AG04450 (cell line): ENCODE results near the gene STX16. TPM values are rescaled to one million over a fixed set of nuclear protein-coding genes. Genes with fewer than 3 reads are reported as not detected.

Experiments used
- CTCF ChIA-PET: fragments of 300-600, 350-600 bp; formaldehyde crosslinking; extraction: SDS; loops from one replicate; lab custom pipeline; 2022; ENCODE audit warnings: antibody characterized with exemption, inconsistent platforms; lab: Charles Lee
- POLR2A ChIA-PET: fragments of 350-600 bp; formaldehyde crosslinking; extraction: SDS; loops from one replicate; lab custom pipeline; 2021; ENCODE audit warnings: antibody characterized with exemption, inconsistent platforms; lab: Yijun Ruan, JAX
- DNase-seq: peaks from one replicate; pipeline ENCODE4 v3.0.0-alpha.2; 2011; ENCODE audit warnings: low read depth, low spot score
- H3K27ac ChIP-seq: one replicate; pipeline ENCODE4 v1.5.1; 2012; ENCODE audit warnings: low read depth, low read length, control low read depth
- H3K27me3 ChIP-seq: one replicate; pipeline ENCODE4 v1.6.0; 2012; ENCODE audit warnings: low read length; ENCODE audit not compliant: control insufficient read depth, insufficient read depth
- H3K4me3 ChIP-seq: 2 replicates; pipeline ENCODE4 v1.5.1; 2011; ENCODE audit warnings: mild to moderate bottlenecking, low read depth, low read length, control low read depth
- H3K9me3 ChIP-seq: 2 replicates; pipeline ENCODE4 v1.5.1; 2012; ENCODE audit warnings: low read length; ENCODE audit not compliant: control insufficient read depth, insufficient read depth
- polyA plus RNA-seq: library from polyadenylated mRNA; depleted of rRNA; stranded (reverse); fragments of >200 nt; gene quantifications from 2 replicates; pipeline ENCODE4 v1.2.3, GENCODE V29; 2011
- TF ChIP-seq, protein P1 (sequence below): IDR thresholded peaks from 2 replicates; pipeline ENCODE4 v1.5.1; 2011; ENCODE audit warnings: low read depth, low read length, control low read depth, inconsistent platforms

Gene STX16
- polyA plus RNA-seq, 1 experiment: 51.9 TPM

DNA sequence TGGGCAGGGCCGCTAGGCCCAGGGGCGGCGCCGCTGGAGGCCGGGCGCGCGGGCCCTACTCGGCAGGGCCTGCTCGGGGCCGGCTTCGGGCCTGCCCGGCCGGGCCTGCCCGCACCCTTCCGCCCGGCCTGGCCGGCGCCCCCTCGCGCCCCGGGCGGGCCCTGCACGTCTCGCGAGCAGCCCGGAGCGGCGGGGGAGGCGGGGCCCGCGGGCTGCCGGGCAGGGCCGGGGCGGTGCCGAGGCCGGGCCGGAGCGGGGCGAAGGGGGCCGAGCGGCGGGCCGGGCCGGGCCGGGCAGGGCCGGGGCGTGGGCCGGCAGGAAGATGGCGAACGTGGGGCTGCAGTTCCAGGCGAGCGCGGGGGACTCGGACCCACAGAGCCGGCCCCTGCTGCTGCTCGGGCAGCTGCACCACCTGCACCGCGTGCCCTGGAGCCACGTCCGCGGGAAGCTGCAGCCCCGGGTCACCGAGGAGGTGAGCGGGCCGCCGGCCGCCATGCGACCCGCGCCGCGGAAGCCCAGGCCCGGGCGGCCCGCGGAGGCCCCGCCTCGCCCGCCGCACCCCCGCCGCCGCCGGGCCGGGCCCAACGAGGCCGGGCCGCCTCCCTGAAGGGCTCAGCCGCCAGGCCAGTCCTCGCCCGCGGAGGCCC is 41.6 kb downstream of the STX16 start, which contains the start of gene NPEPL1:
Gene NPEPL1 (plus strand): TSS at position 222 of the 647 bp plus-strand sequence. CDS start 101 bp downstream, at position 323.
- peak within 1 kb of the TSS; percentile 55 for H3K4me3 ChIP-seq
- TF ChIP-seq, protein P1, sequence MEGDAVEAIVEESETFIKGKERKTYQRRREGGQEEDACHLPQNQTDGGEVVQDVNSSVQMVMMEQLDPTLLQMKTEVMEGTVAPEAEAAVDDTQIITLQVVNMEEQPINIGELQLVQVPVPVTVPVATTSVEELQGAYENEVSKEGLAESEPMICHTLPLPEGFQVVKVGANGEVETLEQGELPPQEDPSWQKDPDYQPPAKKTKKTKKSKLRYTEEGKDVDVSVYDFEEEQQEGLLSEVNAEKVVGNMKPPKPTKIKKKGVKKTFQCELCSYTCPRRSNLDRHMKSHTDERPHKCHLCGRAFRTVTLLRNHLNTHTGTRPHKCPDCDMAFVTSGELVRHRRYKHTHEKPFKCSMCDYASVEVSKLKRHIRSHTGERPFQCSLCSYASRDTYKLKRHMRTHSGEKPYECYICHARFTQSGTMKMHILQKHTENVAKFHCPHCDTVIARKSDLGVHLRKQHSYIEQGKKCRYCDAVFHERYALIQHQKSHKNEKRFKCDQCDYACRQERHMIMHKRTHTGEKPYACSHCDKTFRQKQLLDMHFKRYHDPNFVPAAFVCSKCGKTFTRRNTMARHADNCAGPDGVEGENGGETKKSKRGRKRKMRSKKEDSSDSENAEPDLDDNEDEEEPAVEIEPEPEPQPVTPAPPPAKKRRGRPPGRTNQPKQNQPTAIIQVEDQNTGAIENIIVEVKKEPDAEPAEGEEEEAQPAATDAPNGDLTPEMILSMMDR: no peak
- H3K27ac ChIP-seq: peak within 1 kb of the TSS; percentile 31
- DNase-seq: no peak
- POLR2A ChIA-PET: interaction anchor here (1.0 kb wide), 1 partner anchor 41 kb away, joined by 5 read pairs; the partner anchor contains the start of gene STX16
- peaks cover 6% of the 10 kb centered on the region; the same call in 1 of the 2 replicates for H3K9me3 ChIP-seq
- CTCF ChIA-PET: interaction anchor here (0.7 to 1.1 kb wide), 2 partner anchors 11 to 463 kb away, joined by 3 to 6 read pairs; no protein-coding TSS in a partner anchor
- H3K27me3 ChIP-seq: no peaks in the 10 kb centered on the region

DNA sequence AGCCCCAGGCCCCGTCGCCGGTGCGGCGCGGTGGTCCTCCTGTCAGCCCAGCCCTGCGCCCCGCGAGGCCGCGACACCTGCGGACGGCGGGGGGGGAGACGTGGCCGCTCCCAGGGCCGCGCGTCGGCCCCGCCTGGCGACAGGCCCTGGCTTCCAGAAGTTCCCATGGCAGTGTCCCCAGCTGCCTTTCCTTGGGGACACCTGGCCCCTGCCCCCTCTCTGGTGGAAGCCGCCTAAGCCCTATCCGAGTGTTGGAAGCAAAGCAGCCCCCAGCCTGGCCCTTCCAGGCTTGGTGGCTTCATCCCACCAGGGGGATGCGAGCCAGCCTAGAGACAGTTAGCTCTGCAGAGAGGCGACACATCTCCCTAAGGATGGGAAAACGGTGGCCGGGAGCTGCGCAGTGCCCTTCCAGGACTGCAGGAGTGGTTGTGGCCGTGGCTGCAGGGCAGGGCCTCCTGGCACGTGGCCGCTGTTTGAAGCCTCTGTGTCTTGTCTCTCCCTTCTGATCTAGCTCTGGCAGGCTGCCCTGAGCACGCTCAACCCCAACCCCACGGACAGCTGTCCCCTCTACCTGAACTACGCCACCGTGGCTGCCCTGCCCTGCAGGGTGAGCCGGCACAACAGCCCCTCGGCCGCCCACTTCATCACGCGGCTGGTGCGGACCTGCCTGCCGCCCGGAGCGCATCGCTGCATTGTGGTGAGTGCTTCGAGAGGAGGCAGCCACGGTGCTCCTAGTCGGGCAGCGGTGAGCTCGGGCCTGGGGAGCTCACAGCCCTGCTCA is 42.3 kb downstream of the STX16 start:
- H3K4me3 ChIP-seq: peak overlapping the region; percentile 55
- DNase-seq: no peak
- H3K9me3 ChIP-seq: peaks cover 6% of the 10 kb centered on the region; the same call in 1 of the 2 replicates
- ChIA-PET POLR2A (interaction anchor here (0.8 to 1.0 kb wide), 2 partner anchors 42 kb away, joined by 5 to 9 read pairs; partner anchors contain the start of gene STX16), CTCF (interaction anchor here (0.7 to 1.1 kb wide), 2 partner anchors 134 to 464 kb away, joined by 3 read pairs; no protein-coding TSS in a partner anchor)
- H3K27me3 ChIP-seq: no peaks in the 10 kb centered on the region
- H3K27ac ChIP-seq: no peak overlapping the region
- TF ChIP-seq, protein P1: no peak

DNA sequence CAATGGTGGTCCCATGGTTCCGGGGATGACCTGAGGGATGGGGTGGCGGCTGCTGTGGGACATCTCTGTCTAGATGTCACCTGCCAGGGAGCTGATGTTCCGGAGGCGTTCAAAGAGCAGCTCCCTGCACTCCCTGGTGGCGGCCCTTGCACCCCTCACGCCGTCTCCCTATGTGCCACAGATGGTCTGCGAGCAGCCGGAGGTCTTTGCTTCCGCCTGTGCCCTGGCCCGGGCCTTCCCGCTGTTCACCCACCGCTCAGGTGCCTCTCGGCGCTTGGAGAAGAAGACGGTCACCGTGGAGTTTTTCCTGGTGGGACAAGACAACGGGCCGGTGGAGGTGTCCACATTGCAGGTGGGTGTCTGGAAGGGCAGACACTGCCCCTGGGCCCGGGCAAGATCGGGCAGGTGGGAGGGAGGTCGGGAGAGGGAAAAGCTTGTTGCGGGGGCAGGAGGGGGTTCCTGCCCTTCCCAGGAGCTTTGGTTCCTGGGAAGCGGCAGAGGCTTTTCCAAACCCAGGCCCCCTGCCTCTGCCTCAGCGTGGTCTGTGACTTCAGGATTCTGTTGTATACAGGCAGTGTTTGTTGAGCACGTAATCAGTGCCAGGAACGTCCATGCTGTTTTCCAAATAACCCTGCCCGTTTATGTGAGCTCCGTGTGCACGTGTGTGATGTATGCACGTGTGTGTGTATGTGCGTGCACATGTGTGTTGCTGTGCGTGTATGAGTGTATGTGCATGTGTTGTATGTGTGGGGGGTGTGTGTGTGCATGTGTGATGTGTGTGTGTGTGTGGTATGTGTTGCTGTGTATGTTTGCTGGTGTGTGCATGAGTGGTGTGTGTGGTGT is 43.4 kb downstream of the STX16 start:
- no peak overlapping the region for H3K27ac ChIP-seq
- H3K9me3 ChIP-seq: peaks cover 6% of the 10 kb centered on the region; the same call in 1 of the 2 replicates
- DNase-seq: no peak
- ChIA-PET CTCF (no interaction called here), POLR2A (interaction anchor here (0.8 kb wide), 1 partner anchor 43 kb away, joined by 9 read pairs; no protein-coding TSS in a partner anchor)
- TF ChIP-seq, protein P1: no peak
- H3K4me3 ChIP-seq: no peak overlapping the region
- H3K27me3 ChIP-seq: no peaks in the 10 kb centered on the region

DNA sequence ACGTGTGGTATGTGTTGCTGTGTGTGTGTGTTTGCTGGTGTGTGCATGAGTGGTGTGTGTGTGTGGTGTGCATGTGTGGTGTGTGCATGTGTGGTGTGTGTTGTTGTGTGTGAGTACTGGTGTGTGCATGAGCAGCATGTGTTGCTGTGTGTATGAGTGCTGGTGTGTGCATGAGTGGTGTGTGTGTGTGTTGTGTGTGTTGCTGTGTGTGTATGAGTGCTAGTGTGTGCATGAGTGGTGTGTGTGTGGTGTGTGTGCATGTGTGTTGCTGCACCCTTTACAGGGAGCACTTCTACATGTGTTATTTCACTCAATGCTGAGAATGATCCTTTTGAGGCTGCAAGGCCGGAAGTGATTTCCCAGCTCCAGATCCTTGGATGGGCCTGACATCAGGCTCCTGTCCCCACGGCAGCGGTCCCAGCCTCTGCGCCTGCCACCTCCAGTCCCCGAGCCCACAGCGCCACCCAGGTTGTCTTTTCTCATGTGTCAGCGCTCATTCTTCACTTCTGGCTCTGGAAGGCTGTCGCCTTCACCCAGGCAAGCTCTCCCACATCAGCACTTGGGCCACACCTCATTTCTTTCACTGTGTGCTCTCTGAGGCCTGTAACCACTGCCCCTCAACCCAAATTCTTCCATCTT is 44.1 kb downstream of the STX16 start:
- Histone ChIP-seq H3K9me3 (peaks cover 6% of the 10 kb centered on the region; the same call in 1 of the 2 replicates), H3K27me3 (no peaks in the 10 kb centered on the region), H3K27ac (no peak overlapping the region), H3K4me3 (no peak overlapping the region)
- TF ChIP-seq, protein P1: no peak
- POLR2A ChIA-PET: no interaction called here
- CTCF ChIA-PET: no interaction called here
- DNase-seq: no peak
